ENCODE results near the gene CARF. TPM values are rescaled to one million over a fixed set of nuclear protein-coding genes. Genes with fewer than 3 reads are reported as not detected.

The CARF gene
- total RNA-seq, 1 experiment from 2014 or later = 4.9 TPM

DNA sequence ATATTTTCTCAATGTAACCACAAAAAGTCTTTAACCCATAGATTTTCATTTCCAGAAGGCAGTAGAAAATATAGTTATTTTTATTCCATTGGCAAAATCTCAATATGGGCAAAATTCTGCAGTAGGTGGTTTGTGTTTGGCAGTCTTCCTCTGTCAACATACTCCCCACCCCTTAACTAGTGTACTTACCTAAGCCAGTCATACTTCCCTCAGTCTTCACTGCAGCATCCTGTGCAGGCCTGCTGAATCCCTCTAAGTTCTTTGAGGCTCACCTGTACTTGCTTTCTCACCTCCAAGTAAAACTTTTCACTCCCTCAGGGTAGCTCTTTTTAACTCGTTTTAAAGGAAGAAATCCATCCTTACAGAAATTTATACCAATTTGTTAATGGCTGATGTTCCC lies 6.8 kb downstream of the CARF start:
- Mint-ChIP-seq H3K4me1 (ENCODE audit: low read depth, unreplicated experiment) (no peaks in the 10 kb centered on the region), H3K27me3 (ENCODE audit: insufficient read depth, unreplicated experiment) (no peaks in the 10 kb centered on the region), H3K9me3 (ENCODE audit: unreplicated experiment) (peaks cover 7% of the 10 kb centered on the region), H3K4me3 (ENCODE audit: unreplicated experiment) (no peak overlapping the region), H3K27ac (ENCODE audit: unreplicated experiment) (no peak overlapping the region), H3K36me3 (ENCODE audit: insufficient read depth, unreplicated experiment) (no peaks in the 10 kb centered on the region)
- H3K4me3 ChIP-seq (ENCODE audit: low read depth, low read length) = no peak overlapping the region
- TF ChIP-seq, protein P1, sequence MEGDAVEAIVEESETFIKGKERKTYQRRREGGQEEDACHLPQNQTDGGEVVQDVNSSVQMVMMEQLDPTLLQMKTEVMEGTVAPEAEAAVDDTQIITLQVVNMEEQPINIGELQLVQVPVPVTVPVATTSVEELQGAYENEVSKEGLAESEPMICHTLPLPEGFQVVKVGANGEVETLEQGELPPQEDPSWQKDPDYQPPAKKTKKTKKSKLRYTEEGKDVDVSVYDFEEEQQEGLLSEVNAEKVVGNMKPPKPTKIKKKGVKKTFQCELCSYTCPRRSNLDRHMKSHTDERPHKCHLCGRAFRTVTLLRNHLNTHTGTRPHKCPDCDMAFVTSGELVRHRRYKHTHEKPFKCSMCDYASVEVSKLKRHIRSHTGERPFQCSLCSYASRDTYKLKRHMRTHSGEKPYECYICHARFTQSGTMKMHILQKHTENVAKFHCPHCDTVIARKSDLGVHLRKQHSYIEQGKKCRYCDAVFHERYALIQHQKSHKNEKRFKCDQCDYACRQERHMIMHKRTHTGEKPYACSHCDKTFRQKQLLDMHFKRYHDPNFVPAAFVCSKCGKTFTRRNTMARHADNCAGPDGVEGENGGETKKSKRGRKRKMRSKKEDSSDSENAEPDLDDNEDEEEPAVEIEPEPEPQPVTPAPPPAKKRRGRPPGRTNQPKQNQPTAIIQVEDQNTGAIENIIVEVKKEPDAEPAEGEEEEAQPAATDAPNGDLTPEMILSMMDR (IDR thresholded peaks at IDR 0.05; ENCODE audit: insufficient read depth in 1 of 2, low read depth in 1 of 2, low read length in 1 of 2, severe bottlenecking in 1 of 2, unreplicated experiment in 1 of 2) = no peak
- intact Hi-C loops (cut with micrococcal nuclease; ENCODE audit: unreplicated experiment) = loop anchor here (10.0 kb wide), 1 partner anchor 176 kb away; no protein-coding TSS in a partner anchor
- POLR2A ChIA-PET = no interaction called here
- H3K4me1 ChIP-seq = no peaks in the 10 kb centered on the region
- no peaks in the 10 kb centered on the region for H3K27me3 ChIP-seq (replicated peaks; ENCODE audit: control insufficient read depth, insufficient read depth, low read length)
- CTCF ChIA-PET = no interaction called here
- H3K9me3 ChIP-seq = 0 out of 2 replicates have a peak, but pooled peaks cover 6% of the 10 kb centered on the region
- DNase-seq = no peak
- no TSS peak for BruUV-seq (replicated peaks)
- H3K36me3 ChIP-seq (ENCODE audit: control insufficient read depth, insufficient read depth, low read length) = no peaks in the 10 kb centered on the region

DNA sequence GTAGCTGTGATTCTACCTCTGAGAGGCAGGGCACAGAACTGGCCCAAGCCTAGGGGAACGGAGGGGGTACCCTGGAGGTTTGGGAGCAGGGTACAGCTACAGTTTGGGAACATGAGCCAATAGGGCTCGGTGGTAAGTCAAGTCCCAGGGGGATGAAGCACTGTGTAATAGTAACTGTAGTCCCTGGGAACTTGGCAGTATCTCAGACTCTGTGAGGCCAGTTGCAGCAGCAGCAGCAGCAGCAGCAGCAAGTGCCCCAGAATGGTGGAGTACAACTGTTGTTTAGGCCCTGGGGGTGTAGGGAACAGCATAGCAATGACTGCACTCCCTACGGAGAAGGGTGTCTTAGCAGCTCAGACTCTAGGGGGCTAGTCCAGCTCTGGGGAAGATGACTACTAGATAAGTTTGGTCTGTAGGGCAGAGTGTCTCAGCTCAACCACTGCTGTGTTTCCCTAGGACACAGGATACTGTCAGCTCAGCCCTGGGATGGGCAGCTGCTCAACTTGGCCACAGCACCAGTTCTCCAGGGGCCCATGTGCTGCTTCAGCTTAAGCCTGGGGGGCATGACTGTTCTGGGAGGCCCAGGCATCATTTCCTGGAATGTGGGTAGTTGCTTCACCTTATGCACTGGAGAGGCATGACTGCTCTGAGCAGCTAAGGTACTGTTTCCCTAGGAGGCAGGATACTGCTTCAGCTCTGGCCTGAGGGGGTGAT lies 20.5 kb downstream of the CARF start:
- no peaks in the 10 kb centered on the region for H3K36me3 ChIP-seq (ENCODE audit: control insufficient read depth, insufficient read depth, low read length)
- H3K27me3 ChIP-seq (replicated peaks; ENCODE audit: control insufficient read depth, insufficient read depth, low read length) = no peaks in the 10 kb centered on the region
- H3K9me3 ChIP-seq = no peaks in the 10 kb centered on the region
- H3K4me1 Mint-ChIP-seq (ENCODE audit: low read depth, unreplicated experiment) = no peaks in the 10 kb centered on the region
- no TSS peak for BruUV-seq (replicated peaks)
- DNase-seq = peak in 1 of 2 experiments; percentile 6
- ChIA-PET CTCF (no interaction called here), POLR2A (no interaction called here)
- no peak overlapping the region for H3K4me3 Mint-ChIP-seq (ENCODE audit: unreplicated experiment)
- intact Hi-C loops (cut with micrococcal nuclease; ENCODE audit: unreplicated experiment) = no loop called here
- H3K9me3 Mint-ChIP-seq (ENCODE audit: unreplicated experiment) = no peaks in the 10 kb centered on the region
- no peak overlapping the region for H3K4me3 ChIP-seq (ENCODE audit: low read depth, low read length)
- no peaks in the 10 kb centered on the region for H3K4me1 ChIP-seq
- TF ChIP-seq, protein P1 (IDR thresholded peaks at IDR 0.05; ENCODE audit: insufficient read depth in 1 of 2, low read depth in 1 of 2, low read length in 1 of 2, severe bottlenecking in 1 of 2, unreplicated experiment in 1 of 2) = no peak
- no peaks in the 10 kb centered on the region for H3K36me3 Mint-ChIP-seq (ENCODE audit: insufficient read depth, unreplicated experiment)
- H3K27ac Mint-ChIP-seq (ENCODE audit: unreplicated experiment) = no peak overlapping the region
- no peaks in the 10 kb centered on the region for H3K27me3 Mint-ChIP-seq (ENCODE audit: insufficient read depth, unreplicated experiment)

DNA sequence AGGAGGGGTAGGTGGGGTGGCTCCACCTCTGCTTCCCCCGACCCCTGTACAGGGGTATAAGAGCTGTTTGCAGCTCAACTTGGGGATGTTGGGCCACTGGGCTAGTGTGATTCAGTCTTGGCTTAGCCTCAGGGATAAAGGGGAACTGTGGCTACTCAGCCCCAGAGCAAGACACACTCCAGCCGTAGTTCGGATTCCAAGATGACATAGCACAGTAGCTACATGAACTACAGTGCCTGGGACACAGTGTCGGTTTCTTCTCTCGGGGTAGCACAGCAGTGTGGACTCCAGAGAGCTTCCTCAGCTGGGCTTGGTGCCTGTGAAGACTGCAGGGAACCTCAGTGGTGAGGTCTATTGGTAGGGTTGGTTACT lies 21.1 kb downstream of the CARF start:
- no peaks in the 10 kb centered on the region for H3K27me3 Mint-ChIP-seq (ENCODE audit: insufficient read depth, unreplicated experiment)
- H3K4me1 ChIP-seq = no peaks in the 10 kb centered on the region
- intact Hi-C loops (cut with micrococcal nuclease; ENCODE audit: unreplicated experiment) = no loop called here
- BruUV-seq (replicated peaks) = no TSS peak
- H3K36me3 Mint-ChIP-seq (ENCODE audit: insufficient read depth, unreplicated experiment) = no peaks in the 10 kb centered on the region
- H3K27ac Mint-ChIP-seq (ENCODE audit: unreplicated experiment) = no peak overlapping the region
- H3K4me3 ChIP-seq (ENCODE audit: low read depth, low read length) = no peak overlapping the region
- ChIA-PET POLR2A (no interaction called here), CTCF (no interaction called here)
- no peak overlapping the region for H3K4me3 Mint-ChIP-seq (ENCODE audit: unreplicated experiment)
- no peaks in the 10 kb centered on the region for H3K36me3 ChIP-seq (ENCODE audit: control insufficient read depth, insufficient read depth, low read length)
- no peaks in the 10 kb centered on the region for H3K27me3 ChIP-seq (replicated peaks; ENCODE audit: control insufficient read depth, insufficient read depth, low read length)
- no peaks in the 10 kb centered on the region for H3K9me3 ChIP-seq
- DNase-seq = no peak
- H3K9me3 Mint-ChIP-seq (ENCODE audit: unreplicated experiment) = no peaks in the 10 kb centered on the region
- no peaks in the 10 kb centered on the region for H3K4me1 Mint-ChIP-seq (ENCODE audit: low read depth, unreplicated experiment)
- TF ChIP-seq, protein P1 (IDR thresholded peaks at IDR 0.05; ENCODE audit: insufficient read depth in 1 of 2, low read depth in 1 of 2, low read length in 1 of 2, severe bottlenecking in 1 of 2, unreplicated experiment in 1 of 2) = no peak
